CD4-positive, alpha-beta T cell (primary cell): ENCODE measurements around the gene STX8. TPM values are rescaled to one million over a fixed set of nuclear protein-coding genes. Genes with fewer than 3 reads are reported as not detected.

ENCODE experiments used
- ATAC-seq: fragments of 200-7000 bp; cut with Tn5 transposase; one replicate; pipeline ENCODE4 v1.10.0; 2022; ENCODE audit warnings: mild to moderate bottlenecking; ENCODE audit not compliant: poor library complexity
- CTCF ChIA-PET: fragments of 350-600 bp; sonication (Branson Sonifier 250); formaldehyde crosslinking; loops from one replicate; lab custom pipeline; 2021; ENCODE audit warnings: antibody characterized with exemption, inconsistent platforms; lab: Charles Lee
- POLR2A ChIA-PET: fragments of 350-600 bp; sonication (Branson Sonifier 250); formaldehyde crosslinking; loops from one replicate; lab custom pipeline; 2021; ENCODE audit warnings: antibody characterized with exemption, inconsistent platforms; lab: Charles Lee
- DNase-seq, 14 experiments: peaks; one replicate each; pipeline ENCODE4 v3.0.0-alpha.2; 2013 to 2020; ENCODE audit warnings: mixed read lengths in 2 of 14
- H3K27ac ChIP-seq, 2 donors: one replicate each; pipeline versions ENCODE4 v1.5.1 to v1.7.0; 2013; ENCODE audit warnings: low read length in 2 of 2, low read depth in 1 of 2, mild to moderate bottlenecking in 1 of 2
- H3K27me3 ChIP-seq, 2 experiments: 1 replicate in 1 of 2; 2 replicates in 1 of 2; pipeline versions ENCODE4 v1.6.1 to v1.7.0; 2013; ENCODE audit warnings: low read length in 2 of 2, control low read depth in 1 of 2, mild to moderate bottlenecking in 1 of 2, moderate library complexity in 1 of 2; ENCODE audit not compliant: insufficient read depth in 2 of 2, control insufficient read depth in 1 of 2
- H3K36me3 ChIP-seq: one replicate; pipeline ENCODE4 v1.6.1; 2013; ENCODE audit warnings: low read length, control low read depth; ENCODE audit not compliant: insufficient read depth
- H3K4me1 ChIP-seq: one replicate; pipeline ENCODE4 v1.6.1; 2013; ENCODE audit warnings: low read length, control low read depth; ENCODE audit not compliant: insufficient read depth
- H3K4me3 ChIP-seq: one replicate; pipeline ENCODE4 v1.5.1; 2013; ENCODE audit warnings: mild to moderate bottlenecking, low read length, moderate library complexity
- H3K9me3 ChIP-seq, 2 experiments: 1 replicate in 1 of 2; 2 replicates in 1 of 2; pipeline versions ENCODE4 v1.6.1 to v1.7.0; 2013; ENCODE audit warnings: low read length in 2 of 2, mild to moderate bottlenecking in 2 of 2, control low read depth in 1 of 2, moderate library complexity in 1 of 2; ENCODE audit not compliant: control insufficient read depth in 1 of 2, insufficient read depth in 1 of 2
- H3K27ac Mint-ChIP-seq: one replicate; pipeline ENCODE4 v1.8.0; 2020; ENCODE audit warnings: mixed read lengths
- H3K27me3 Mint-ChIP-seq: one replicate; pipeline ENCODE4 v1.8.0; 2021; ENCODE audit warnings: mixed read lengths
- H3K36me3 Mint-ChIP-seq: one replicate; pipeline ENCODE4 v1.8.0; 2021; ENCODE audit warnings: low read depth, mixed read lengths
- H3K4me1 Mint-ChIP-seq: one replicate; pipeline ENCODE4 v1.8.0; 2021; ENCODE audit warnings: low read depth, mixed read lengths
- H3K4me3 Mint-ChIP-seq: one replicate; pipeline ENCODE4 v1.8.0; 2020; ENCODE audit warnings: mild to moderate bottlenecking, mixed read lengths
- H3K9me3 Mint-ChIP-seq: one replicate; pipeline ENCODE4 v1.8.0; 2020; ENCODE audit warnings: mixed read lengths
- intact Hi-C, 2 experiments: fragments of 100-400 bp; cut with DNase I in 1 of 2; cut with micrococcal nuclease in 1 of 2; formaldehyde crosslinking; loops; one replicate each; pipeline versions ENCODE4 v1.15.1 to v1.9.0; 2023 to 2025; cut with DNase I, micrococcal nuclease
- total RNA-seq, 174 experiments: library from RNA in 2 of 174; stranded (reverse) in 2 of 174; gene quantifications; one replicate each; pipeline ENCODE4 v1.2.3 and lab custom pipeline; 2021 to 2026
- TF ChIP-seq, protein P1 (sequence below): fragments of 200-600 bp; IDR thresholded peaks from one replicate; pipeline ENCODE4 v1.8.0; 2022; ENCODE audit warnings: antibody characterized with exemption, mild to moderate bottlenecking

STX8 gene
- total RNA-seq, 2 experiments from 2014 or later, result 52.2 to 63.2 TPM

DNA sequence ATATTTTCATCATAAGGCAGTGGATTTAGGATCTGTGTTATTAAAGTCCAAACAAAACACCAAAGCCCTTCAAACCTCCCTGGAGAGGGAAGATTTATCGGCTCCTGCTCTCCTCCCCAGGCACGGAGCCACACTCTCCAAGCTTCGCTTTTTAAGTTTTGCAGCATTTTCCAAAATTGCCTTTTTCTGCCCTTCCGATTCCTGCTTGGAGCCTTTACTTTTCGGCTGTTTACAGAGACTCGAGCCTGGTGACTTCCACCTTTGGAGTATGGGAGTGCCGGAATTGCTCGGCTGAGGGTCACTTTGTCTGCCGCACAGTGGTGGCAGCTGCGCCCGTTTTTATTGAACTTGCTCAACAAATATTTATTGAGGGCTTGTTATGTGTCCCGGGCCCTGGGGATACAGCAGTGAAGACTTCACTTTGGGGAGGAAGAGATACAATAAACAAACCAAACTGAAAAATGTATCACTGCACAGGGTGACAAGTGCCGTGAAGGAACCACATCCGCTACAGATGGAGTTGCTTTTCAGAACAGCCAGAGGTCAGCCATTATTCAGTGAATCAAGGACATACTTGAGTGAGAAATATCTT is 368.8 kb downstream of the STX8 start:
- Mint-ChIP-seq H3K27ac (no peak overlapping the region), H3K36me3 (no peaks in the 10 kb centered on the region), H3K4me3 (no peak overlapping the region), H3K27me3 (no peaks in the 10 kb centered on the region), H3K9me3 (no peaks in the 10 kb centered on the region), H3K4me1 (peaks cover 7% of the 10 kb centered on the region)
- ChIA-PET POLR2A (no interaction called here), CTCF (no interaction called here)
- DNase-seq, result no peak
- TF ChIP-seq, protein P1, sequence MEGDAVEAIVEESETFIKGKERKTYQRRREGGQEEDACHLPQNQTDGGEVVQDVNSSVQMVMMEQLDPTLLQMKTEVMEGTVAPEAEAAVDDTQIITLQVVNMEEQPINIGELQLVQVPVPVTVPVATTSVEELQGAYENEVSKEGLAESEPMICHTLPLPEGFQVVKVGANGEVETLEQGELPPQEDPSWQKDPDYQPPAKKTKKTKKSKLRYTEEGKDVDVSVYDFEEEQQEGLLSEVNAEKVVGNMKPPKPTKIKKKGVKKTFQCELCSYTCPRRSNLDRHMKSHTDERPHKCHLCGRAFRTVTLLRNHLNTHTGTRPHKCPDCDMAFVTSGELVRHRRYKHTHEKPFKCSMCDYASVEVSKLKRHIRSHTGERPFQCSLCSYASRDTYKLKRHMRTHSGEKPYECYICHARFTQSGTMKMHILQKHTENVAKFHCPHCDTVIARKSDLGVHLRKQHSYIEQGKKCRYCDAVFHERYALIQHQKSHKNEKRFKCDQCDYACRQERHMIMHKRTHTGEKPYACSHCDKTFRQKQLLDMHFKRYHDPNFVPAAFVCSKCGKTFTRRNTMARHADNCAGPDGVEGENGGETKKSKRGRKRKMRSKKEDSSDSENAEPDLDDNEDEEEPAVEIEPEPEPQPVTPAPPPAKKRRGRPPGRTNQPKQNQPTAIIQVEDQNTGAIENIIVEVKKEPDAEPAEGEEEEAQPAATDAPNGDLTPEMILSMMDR, result no peak
- no peaks in the 10 kb centered on the region for H3K36me3 ChIP-seq
- no peaks in the 10 kb centered on the region for H3K4me1 ChIP-seq
- intact Hi-C loops, result no loop called here
- H3K9me3 ChIP-seq, result peaks cover 0 to 3% of the 10 kb centered on the region in 2 experiments
- H3K27ac ChIP-seq, result no peak overlapping the region
- peaks cover 0 to 2% of the 10 kb centered on the region in 2 experiments for H3K27me3 ChIP-seq
- no peak for ATAC-seq
- no peak overlapping the region for H3K4me3 ChIP-seq

GRCh38 chr17:9206410-9206703 is 369.3 kb downstream of the STX8 start:
- no peak overlapping the region for H3K4me3 Mint-ChIP-seq
- Histone ChIP-seq H3K27ac (no peak overlapping the region), H3K36me3 (no peaks in the 10 kb centered on the region), H3K4me1 (no peaks in the 10 kb centered on the region), H3K27me3 (peaks cover 0 to 2% of the 10 kb centered on the region in 2 experiments), H3K9me3 (peaks cover 0 to 3% of the 10 kb centered on the region in 2 experiments), H3K4me3 (no peak overlapping the region)
- ChIA-PET POLR2A (no interaction called here), CTCF (no interaction called here)
- intact Hi-C loops, result no loop called here
- H3K9me3 Mint-ChIP-seq, result no peaks in the 10 kb centered on the region
- TF ChIP-seq, protein P1, result no peak
- H3K36me3 Mint-ChIP-seq, result no peaks in the 10 kb centered on the region
- peaks cover 2% of the 10 kb centered on the region for H3K4me1 Mint-ChIP-seq
- H3K27me3 Mint-ChIP-seq, result no peaks in the 10 kb centered on the region
- ATAC-seq (no peak), DNase-seq (no peak)
- no peak overlapping the region for H3K27ac Mint-ChIP-seq

GRCh38 chr17:9205520-9206409 is 369.9 kb downstream of the STX8 start:
- no peaks in the 10 kb centered on the region for H3K4me1 ChIP-seq
- no peaks in the 10 kb centered on the region for H3K36me3 ChIP-seq
- no peak for ATAC-seq
- ChIA-PET POLR2A (no interaction called here), CTCF (no interaction called here)
- H3K4me3 ChIP-seq, result no peak overlapping the region
- no peak overlapping the region for H3K27ac ChIP-seq
- DNase-seq, result no peak
- Mint-ChIP-seq H3K27ac (no peak overlapping the region), H3K4me3 (no peak overlapping the region), H3K9me3 (no peaks in the 10 kb centered on the region), H3K36me3 (no peaks in the 10 kb centered on the region), H3K27me3 (no peaks in the 10 kb centered on the region), H3K4me1 (no peaks in the 10 kb centered on the region)
- intact Hi-C loops, result no loop called here
- peaks cover 0 to 3% of the 10 kb centered on the region in 2 experiments for H3K9me3 ChIP-seq
- H3K27me3 ChIP-seq, result peaks cover 0 to 2% of the 10 kb centered on the region in 2 experiments
- TF ChIP-seq, protein P1, result no peak
